Skin epidermis (tissue), 12 donors: Measurements from ENCODE around the gene DYRK1B.

ENCODE experiments used
- H3K27ac ChIP-seq, 21 experiments: fragments of 200-600 bp; sonication (generic) in 11 of 21; one replicate each; pipeline ENCODE4 v1.5.0; 2020; ENCODE audit warnings: mild to moderate bottlenecking in 3 of 21, inconsistent platforms in 2 of 21, moderate library complexity in 2 of 21
- H3K4me3 ChIP-seq, 7 experiments: fragments of 200-600 bp; sonication (generic) in 2 of 7; one replicate each; pipeline ENCODE4 v1.5.0; 2020; ENCODE audit warnings: inconsistent platforms in 2 of 7, mild to moderate bottlenecking in 2 of 7, moderate library complexity in 1 of 7

DYRK1B gene

GRCh38 chr19:39865186-39865585, 31.2 kb upstream of the DYRK1B start:
- no peak overlapping the region for H3K4me3 ChIP-seq
- H3K27ac ChIP-seq, result no peak overlapping the region

GRCh38 chr19:39864118-39864517, 30.2 kb upstream of the DYRK1B start:
- Histone ChIP-seq H3K4me3 (no peak overlapping the region), H3K27ac (no peak overlapping the region)

- H3K27ac ChIP-seq, result no peak overlapping the region
- no peak overlapping the region for H3K4me3 ChIP-seq
Measured at GRCh38 chr19:39858541-39858940, 24.6 kb upstream of the DYRK1B start.

GRCh38 chr19:39852882-39853281, 18.9 kb upstream of the DYRK1B start:
- Histone ChIP-seq H3K4me3 (no peak overlapping the region), H3K27ac (no peak overlapping the region)

- no peak overlapping the region for H3K4me3 ChIP-seq
- H3K27ac ChIP-seq, result no peak overlapping the region
Measured at GRCh38 chr19:39850892-39851291, 16.9 kb upstream of the DYRK1B start.

GRCh38 chr19:39848392-39848791, 14.4 kb upstream of the DYRK1B start:
- H3K27ac ChIP-seq, result no peak overlapping the region
- H3K4me3 ChIP-seq, result no peak overlapping the region

- Histone ChIP-seq H3K27ac (no peak overlapping the region), H3K4me3 (no peak overlapping the region)
Measured at GRCh38 chr19:39847525-39847924, 13.6 kb upstream of the DYRK1B start.

- peak overlapping the region; percentile 59 to 94 (median 80) for H3K4me3 ChIP-seq
- peak overlapping the region in 20 of 21 experiments; percentile 45 to 94 (median 88) for H3K27ac ChIP-seq
Measured at GRCh38 chr19:39846678-39847486, 12.9 kb upstream of the DYRK1B start.

GRCh38 chr19:39845933-39846677, 12.1 kb upstream of the DYRK1B start, which contains the start of gene FBL:
FBL (minus strand) TSS chr19:39846379; CDS start chr19:39846300, 79 bp downstream.
- peak within 1 kb of the TSS; percentile 59 to 94 (median 80) for H3K4me3 ChIP-seq
- H3K27ac ChIP-seq, result peak within 1 kb of the TSS in 20 of 21 experiments; percentile 45 to 94 (median 88)

GRCh38 chr19:39845584-39845932, 11.6 kb upstream of the DYRK1B start:
- peak overlapping the region; percentile 59 to 94 (median 80) for H3K4me3 ChIP-seq
- peak overlapping the region in 19 of 21 experiments; percentile 45 to 94 (median 88) for H3K27ac ChIP-seq

- H3K27ac ChIP-seq, result peak overlapping the region in 13 of 21 experiments; percentile 54 to 94 (median 88)
- H3K4me3 ChIP-seq, result peak overlapping the region; percentile 59 to 94 (median 80)
Measured at GRCh38 chr19:39845172-39845571, 11.2 kb upstream of the DYRK1B start.

- Histone ChIP-seq H3K27ac (peak overlapping the region in 1 of 21 experiments; percentile 85), H3K4me3 (no peak overlapping the region)
Measured at GRCh38 chr19:39843919-39844793, 10.2 kb upstream of the DYRK1B start.

- Histone ChIP-seq H3K4me3 (peak overlapping the region in 1 of 7 experiments; percentile 28), H3K27ac (peak overlapping the region in 5 of 21 experiments; percentile 1 to 71 (median 21))
Measured at GRCh38 chr19:39842693-39843435, 8.9 kb upstream of the DYRK1B start.

GRCh38 chr19:39841041-39841440, 7.1 kb upstream of the DYRK1B start:
- Histone ChIP-seq H3K27ac (peak overlapping the region in 1 of 21 experiments; percentile 1), H3K4me3 (no peak overlapping the region)

- H3K27ac ChIP-seq, result no peak overlapping the region
- no peak overlapping the region for H3K4me3 ChIP-seq
Measured at GRCh38 chr19:39840492-39840891, 6.5 kb upstream of the DYRK1B start.

- Histone ChIP-seq H3K4me3 (no peak overlapping the region), H3K27ac (no peak overlapping the region)
Measured at GRCh38 chr19:39839678-39840327, 5.8 kb upstream of the DYRK1B start.

GRCh38 chr19:39838569-39838968, 4.6 kb upstream of the DYRK1B start:
- H3K4me3 ChIP-seq, result no peak overlapping the region
- no peak overlapping the region for H3K27ac ChIP-seq

GRCh38 chr19:39837978-39838377, 4.0 kb upstream of the DYRK1B start:
- no peak overlapping the region for H3K4me3 ChIP-seq
- H3K27ac ChIP-seq, result no peak overlapping the region
